GM19455 (cell line): ENCODE data around the gene TBPL1.

Experiments used
- ATAC-seq: cut with Tn5 transposase; IDR thresholded peaks from one replicate; pipeline ENCODE4 v1.9.1; 2021; ENCODE audit not compliant: unreplicated experiment

TBPL1 gene

GRCh38 chr6:134005800-134006199, 52.8 kb downstream of the TBPL1 start:
- ATAC-seq = no peak

DNA sequence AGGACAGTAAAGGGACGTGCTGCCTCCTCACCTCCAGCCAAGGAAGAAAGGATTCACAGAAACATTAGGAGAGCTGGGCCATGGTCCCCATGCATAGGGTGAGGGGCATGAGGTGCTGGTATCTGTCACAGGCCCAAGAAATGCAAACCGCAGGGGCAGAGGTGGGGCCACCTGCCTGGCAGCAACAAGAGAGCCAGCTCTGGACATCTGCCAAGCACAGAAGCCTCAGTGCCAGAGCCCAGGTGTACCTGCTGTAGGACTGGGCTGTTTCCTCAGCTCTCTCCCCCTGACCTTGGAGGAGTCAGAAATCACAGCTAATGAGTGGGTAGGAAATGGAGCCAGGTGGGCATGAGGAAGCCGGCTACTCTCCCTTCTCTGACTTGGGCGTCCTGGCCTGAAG, 54.1 kb downstream of the TBPL1 start:
- ATAC-seq = no peak

GRCh38 chr6:134009876-134010275, 56.9 kb downstream of the TBPL1 start:
- ATAC-seq = no peak

DNA sequence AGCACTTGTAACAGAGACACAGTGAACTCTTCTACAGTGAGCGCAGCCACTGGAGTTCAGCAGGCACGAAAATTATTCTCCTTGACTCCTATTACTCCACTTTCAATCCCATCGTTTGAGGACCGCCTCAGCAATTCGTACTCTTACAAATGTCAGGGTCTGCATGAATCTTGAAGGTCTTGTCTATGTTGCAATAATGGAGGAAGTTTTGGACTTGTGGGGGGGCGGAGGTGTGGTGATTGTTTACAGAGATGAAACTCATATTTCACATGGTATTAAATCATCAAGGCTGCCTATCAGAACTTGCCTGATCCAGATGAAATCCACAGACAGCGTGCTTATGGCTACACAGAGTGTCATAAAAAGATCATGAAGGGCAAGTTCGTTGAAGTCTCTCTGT, 57.4 kb downstream of the TBPL1 start:
- ATAC-seq = no peak

- ATAC-seq = no peak
These were observed 58.0 kb downstream of the TBPL1 start for GRCh38 chr6:134010974-134011373.

- no peak for ATAC-seq
These were observed 61.6 kb downstream of the TBPL1 start for GRCh38 chr6:134014588-134015137.

DNA sequence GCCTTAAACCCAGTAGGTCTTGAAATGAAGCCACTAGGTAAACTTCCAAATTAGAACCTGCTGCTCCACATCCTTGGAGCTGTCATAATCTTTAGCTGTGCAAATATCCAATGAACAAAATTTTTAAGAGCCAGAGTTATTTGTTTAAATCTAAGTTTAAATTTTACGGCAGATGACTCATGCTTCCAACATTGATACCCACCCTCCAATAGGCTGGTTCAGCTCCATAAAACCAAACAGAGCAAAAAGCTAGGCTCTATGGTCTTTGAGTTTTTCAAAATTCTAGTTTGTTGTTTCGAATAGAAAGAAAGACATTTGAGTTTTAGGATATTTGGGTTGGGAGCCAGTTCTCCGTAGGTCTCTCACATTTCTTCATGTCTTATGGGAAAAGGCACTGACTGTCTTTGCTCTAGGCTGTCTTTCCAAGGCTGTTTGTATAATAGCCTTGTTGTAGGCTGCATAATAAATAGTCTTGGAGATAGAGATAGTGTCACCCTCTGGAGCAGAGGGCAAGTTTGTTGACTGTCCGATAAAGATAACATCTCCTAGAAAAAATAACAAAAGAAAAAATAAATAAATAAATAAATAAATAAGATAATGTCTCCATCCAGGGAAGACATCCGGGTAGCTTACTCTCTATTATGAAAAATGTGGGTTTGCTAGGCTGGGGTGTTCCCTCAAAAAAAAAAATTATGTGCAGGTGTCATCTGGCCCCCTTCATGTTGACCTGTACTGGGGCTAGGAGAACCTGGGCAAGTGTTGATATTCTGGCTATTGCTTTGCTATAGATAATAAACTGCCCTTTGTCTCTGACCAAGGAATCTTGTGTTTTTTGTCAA, 62.9 kb downstream of the TBPL1 start:
- no peak for ATAC-seq

- no peak for ATAC-seq
These were observed 63.5 kb downstream of the TBPL1 start for GRCh38 chr6:134016558-134016814.

DNA sequence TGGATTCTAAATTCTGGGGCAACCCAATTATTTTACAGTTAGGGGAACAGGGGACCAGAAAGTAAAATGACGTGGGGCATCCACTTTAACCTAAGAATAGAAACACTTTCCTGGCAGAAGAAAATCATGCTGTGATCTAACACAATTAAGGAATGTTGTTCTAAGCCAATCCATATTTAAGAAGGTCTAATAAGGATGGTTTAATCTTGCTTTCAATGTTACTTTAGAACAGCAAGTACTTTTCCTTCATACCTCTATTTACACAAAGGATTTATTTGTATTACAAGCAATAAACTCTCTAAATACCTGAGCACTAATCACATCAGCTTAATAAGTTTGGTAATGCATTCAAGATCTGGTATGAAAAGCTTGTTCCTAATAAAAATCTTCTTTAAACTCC, 67.0 kb downstream of the TBPL1 start:
- ATAC-seq = no peak

DNA sequence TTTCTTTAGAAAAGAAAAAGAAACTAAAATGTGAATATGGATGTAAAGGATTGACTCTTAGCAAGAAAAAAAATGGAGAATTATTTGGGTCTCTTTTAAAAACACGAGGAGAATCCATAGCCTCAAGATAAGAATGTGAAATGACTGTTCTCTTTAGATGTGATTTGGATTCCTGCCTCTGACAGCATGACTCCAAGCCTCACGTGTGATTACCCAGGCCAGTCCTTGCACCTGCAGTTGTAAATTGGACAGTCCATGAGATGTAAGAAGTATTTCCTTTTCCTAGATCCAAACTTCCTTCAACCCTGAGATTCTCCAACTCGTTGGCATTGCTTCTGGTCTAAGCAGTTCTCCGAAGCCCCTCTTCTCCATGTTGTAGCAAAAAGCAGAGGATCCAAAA, 67.5 kb downstream of the TBPL1 start:
- ATAC-seq = no peak

DNA sequence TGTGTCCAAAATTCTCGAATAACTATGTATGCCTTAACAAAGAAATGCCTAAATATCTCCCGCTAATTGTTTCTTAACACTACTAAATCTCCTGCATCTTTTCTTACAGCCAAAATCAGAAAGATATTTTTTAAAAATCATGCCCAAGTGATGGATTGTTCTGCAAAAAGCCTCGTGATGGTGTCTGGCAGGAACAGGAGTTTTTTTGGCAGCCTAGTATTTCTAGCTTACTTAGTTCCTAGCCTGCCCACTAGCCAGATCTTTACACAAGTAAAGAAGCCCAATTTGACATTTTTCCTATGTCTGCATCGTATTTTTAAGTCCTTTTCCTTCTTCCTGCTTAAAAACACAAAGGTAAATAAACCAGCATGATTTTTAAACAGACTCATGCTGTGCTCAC, 67.9 kb downstream of the TBPL1 start:
- no peak for ATAC-seq

DNA sequence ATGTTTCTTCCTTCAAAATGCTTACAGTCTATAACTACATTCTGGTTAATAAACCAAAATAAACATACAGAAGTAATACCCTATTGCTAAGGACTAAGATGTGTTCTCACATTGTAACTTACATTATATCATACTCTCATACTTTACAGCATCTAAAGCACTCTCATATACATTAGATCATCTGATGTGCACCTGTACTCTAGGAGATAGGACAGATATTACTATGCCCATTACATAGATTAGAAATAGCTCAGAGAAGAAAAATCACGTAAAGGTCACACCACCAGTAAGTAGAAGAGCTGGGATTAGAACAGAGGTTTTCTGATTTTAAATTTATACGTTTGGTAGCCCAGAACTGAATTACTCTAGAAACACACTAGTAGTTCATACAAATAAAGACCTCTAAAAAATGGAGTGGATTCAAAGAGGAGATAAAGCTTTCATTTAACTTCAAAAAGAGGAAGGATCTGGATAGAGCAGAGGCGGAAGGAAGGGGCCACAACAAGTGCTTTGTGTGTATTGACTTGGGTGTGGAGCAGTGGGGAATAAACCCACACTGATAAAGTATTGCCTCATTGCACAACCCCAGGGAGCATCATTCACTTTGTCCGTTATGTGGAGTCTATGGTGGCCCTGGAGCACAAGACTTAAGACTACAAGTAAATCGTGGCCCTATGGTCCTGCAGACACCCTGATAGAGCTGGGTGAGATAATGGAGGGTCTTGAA, 68.5 kb downstream of the TBPL1 start:
- no peak for ATAC-seq

DNA sequence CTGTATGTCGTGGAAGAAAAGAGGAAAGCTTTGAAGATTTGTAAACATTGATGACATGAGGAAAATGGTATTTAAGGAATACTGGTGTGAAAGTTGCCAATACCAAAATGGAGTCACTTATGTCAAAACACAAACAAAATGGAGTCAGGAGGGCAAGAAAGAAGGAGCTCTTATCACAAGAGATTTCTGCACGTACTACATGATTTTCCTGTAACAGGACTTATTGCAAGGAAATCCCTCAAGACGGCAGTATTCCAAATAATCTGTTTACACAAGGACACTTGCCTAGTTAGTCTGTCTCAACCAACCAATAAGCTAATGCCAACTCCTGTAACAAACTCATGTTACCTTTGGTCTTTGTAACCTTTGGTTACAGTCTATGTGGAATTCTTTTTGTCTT, 69.6 kb downstream of the TBPL1 start:
- no peak for ATAC-seq

DNA sequence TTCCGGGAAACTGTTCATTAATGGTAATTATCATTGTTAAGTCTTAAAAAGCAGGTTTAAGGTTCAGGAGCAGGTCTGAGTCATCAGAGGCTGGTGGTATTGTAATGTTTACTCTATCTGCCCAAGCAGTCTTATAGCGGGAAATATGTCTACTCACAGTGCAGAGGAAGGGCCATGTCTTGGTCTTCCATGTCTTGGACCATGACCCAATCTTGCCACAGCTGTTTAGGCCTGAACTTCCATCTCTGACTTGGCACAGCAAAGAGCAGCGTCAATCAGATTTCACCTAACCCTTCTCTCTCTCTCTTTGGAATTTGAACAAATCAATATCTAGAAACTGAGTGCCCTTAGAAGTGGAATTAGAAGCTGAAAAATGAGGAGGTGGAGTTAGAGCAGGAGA, 73.6 kb downstream of the TBPL1 start:
- no peak for ATAC-seq

- no peak for ATAC-seq
These were observed 75.4 kb downstream of the TBPL1 start for GRCh38 chr6:134028438-134028837.

DNA sequence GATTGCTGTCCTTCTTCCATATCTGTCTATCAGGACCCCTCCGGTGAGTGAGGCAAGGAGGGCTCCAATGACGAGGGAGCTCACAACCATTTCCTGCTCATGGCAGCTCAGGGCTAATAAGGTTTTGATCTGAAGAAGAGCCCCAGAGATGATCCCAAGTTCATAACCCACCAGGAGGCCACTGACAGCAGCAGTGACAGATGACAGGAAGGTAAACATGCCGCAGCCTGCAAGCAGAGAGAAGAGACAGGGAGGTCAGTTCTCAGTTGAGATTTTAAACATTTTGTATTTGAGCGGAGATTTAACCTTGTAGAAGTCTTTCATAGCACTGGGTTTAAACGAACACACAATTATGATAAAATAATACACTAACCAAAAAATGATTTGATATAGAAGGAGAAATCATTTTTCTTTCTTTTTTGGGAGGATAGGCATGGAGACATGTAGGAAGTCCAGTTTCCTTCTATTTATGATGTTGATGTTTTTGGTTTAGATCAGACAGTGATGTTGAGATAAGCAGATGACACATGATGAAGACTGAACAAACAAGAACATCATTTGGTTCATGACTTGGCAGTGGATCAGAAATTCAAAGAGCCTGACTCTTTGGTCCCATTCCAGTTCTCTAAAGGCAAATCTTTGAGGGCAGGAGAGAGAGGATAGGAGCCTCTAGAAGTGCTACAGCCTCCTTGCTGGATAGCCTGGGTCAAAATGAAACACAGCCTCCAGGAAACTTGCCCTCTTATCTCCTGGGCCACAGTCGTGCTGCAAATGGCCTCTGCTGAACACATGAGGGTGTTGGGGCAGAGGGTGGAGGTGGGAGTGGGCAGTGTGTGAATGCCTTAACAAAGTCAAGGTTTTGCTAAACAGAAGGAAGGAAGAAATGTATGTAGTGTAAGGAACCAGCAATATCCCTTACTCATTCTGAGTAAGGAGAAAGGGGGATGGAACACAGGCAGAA, 76.8 kb downstream of the TBPL1 start:
- ATAC-seq = no peak

GRCh38 chr6:134031696-134032255, 78.8 kb downstream of the TBPL1 start:
- no peak for ATAC-seq

DNA sequence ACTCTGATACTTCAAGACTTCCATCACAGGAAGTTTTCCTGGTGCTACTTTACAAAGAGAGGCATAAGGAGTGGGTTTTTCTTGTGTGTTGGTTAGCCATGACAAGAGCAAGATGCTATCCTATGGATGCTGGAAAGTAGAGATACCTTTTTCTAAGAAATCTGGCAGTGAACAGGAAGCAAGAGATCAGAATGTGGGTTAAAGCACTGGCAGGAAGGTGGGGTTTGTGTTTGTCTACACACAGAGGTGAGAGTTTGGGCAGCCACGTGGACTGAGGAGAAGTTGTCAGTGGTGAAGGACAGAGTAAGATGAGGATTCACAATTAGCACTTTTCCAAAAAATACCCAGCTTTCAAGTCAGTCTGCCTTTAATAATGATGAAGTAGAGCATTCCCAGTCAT, 81.5 kb downstream of the TBPL1 start:
- ATAC-seq = no peak

GRCh38 chr6:134034961-134035822, 82.2 kb downstream of the TBPL1 start:
- ATAC-seq = no peak

DNA sequence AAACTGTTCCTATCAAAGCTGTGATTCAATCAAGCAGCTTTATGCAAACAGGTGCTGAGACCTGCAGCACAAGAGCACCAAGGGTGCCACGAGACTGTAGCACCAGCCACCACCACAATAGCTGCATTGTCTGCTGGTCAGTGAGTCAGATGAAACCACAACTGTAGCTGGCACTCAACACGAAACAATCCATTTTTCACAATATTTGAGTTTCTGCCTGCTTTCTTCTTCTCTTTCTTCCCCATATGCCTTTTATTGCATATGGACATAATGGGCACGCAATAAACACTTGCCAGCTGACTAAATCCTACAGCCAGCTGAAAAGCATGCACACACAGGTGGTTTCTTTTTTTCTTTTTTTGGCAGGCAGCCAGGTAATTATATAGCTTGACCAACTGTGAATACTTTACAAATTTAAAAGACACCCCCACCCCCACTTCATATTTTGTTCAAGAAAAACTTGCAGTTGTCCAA, 82.8 kb downstream of the TBPL1 start:
- no peak for ATAC-seq
